ENCODE results near the gene MYL7.

DNA sequence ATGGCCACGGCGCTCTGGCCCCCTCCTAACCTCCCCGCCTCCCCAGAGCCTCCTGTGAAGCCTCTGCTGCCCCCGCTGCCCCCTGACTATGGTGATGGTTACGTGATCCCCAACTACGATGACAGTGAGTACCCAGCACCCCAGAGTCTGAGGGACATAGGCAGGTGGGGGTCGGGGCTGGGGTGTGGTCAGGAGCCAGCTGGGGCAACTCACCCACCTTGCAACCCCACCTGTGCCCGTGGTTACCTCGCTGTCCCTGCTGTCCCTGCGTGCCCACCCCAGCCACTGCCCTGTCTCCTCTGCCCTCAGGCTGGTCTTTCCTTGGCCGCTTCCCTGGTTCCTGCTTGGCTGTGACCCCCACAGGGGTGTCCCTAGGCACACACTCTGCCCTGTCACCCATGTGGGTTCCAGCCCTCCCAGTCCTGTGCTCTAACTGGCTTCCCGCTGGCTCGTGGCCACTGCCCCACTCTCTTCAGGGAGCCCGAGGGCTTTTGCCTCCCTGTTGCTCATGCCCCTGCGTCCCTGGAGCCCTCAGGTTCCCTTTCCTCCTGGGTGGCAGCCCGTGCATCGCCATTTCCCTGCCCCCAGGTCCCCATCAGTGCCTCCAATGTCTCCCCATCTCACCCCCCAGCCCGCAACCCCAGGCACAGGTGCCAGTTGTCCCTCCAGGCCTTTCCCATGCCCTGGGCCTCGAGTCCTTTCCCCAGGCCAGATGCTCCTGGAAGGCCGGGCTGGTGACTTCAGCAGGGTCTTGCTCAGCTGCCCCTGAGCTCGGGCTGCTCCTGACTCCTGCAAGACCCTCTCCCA, 33.0 kb downstream of the MYL7 start:
- no peak for TF ChIP-seq EZH2 (IDR thresholded peaks at IDR 0.05)
- TF ChIP-seq CTCF (IDR thresholded peaks at IDR 0.05 in 2 of 3, conservative IDR thresholded peaks at IDR 0.05 in 1 of 3; ENCODE audit: borderline replicate concordance in 1 of 3, insufficient read depth in 1 of 3, low read depth in 2 of 3, low read length in 2 of 3) = no peak
- TF ChIP-seq, protein P1, sequence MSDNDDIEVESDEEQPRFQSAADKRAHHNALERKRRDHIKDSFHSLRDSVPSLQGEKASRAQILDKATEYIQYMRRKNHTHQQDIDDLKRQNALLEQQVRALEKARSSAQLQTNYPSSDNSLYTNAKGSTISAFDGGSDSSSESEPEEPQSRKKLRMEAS (IDR thresholded peaks at IDR 0.05) = no peak
- no peak for TF ChIP-seq POLR2A (IDR thresholded peaks at IDR 0.05; ENCODE audit: borderline replicate concordance, extremely low read depth, insufficient read depth, insufficient read length)
- no peak for TF ChIP-seq POLR2AphosphoS5 (IDR thresholded peaks at IDR 0.05; ENCODE audit: low read depth, low read length)
- TF ChIP-seq SP1 (IDR thresholded peaks at IDR 0.05; ENCODE audit: low read depth) = no peak
- TF ChIP-seq, protein P2, sequence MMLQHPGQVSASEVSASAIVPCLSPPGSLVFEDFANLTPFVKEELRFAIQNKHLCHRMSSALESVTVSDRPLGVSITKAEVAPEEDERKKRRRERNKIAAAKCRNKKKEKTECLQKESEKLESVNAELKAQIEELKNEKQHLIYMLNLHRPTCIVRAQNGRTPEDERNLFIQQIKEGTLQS (IDR thresholded peaks at IDR 0.05) = no peak
- TF ChIP-seq JUND (IDR thresholded peaks at IDR 0.05) = no peak
- TF ChIP-seq ZFX (IDR thresholded peaks at IDR 0.05) = no peak
- TF ChIP-seq, protein P3, sequence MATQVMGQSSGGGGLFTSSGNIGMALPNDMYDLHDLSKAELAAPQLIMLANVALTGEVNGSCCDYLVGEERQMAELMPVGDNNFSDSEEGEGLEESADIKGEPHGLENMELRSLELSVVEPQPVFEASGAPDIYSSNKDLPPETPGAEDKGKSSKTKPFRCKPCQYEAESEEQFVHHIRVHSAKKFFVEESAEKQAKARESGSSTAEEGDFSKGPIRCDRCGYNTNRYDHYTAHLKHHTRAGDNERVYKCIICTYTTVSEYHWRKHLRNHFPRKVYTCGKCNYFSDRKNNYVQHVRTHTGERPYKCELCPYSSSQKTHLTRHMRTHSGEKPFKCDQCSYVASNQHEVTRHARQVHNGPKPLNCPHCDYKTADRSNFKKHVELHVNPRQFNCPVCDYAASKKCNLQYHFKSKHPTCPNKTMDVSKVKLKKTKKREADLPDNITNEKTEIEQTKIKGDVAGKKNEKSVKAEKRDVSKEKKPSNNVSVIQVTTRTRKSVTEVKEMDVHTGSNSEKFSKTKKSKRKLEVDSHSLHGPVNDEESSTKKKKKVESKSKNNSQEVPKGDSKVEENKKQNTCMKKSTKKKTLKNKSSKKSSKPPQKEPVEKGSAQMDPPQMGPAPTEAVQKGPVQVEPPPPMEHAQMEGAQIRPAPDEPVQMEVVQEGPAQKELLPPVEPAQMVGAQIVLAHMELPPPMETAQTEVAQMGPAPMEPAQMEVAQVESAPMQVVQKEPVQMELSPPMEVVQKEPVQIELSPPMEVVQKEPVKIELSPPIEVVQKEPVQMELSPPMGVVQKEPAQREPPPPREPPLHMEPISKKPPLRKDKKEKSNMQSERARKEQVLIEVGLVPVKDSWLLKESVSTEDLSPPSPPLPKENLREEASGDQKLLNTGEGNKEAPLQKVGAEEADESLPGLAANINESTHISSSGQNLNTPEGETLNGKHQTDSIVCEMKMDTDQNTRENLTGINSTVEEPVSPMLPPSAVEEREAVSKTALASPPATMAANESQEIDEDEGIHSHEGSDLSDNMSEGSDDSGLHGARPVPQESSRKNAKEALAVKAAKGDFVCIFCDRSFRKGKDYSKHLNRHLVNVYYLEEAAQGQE (IDR thresholded peaks at IDR 0.05; ENCODE audit: low read depth) = no peak
- no peak for TF ChIP-seq ZNF274 (IDR thresholded peaks at IDR 0.05; ENCODE audit: low read depth, low read length)
- no peak for TF ChIP-seq RAD21 (IDR thresholded peaks at IDR 0.05; ENCODE audit: low read depth)
- no peak for TF ChIP-seq ELF1 (IDR thresholded peaks at IDR 0.05; ENCODE audit: borderline replicate concordance, low read depth)

Data from HCT116 (cell line).